ENCODE results near the gene VAV2.
A peak's percentile ranks its signal among the peaks of the same experiment; 100 is the strongest.
"Not testable (repeated sequence)": the region's sequence is repeated elsewhere in the genome, so short reads cannot be mapped to it uniquely, and the experiment has no call there.

The VAV2 gene

GRCh38 chr9:133996531-133997520 lies 4.7 kb upstream of the VAV2 start:
- DNase-seq (ENCODE audit: low spot score) = no peak

- no peak for DNase-seq (ENCODE audit: low spot score)
These were observed 3.1 kb upstream of the VAV2 start for GRCh38 chr9:133995012-133995896.

GRCh38 chr9:133994353-133995011 lies 2.4 kb upstream of the VAV2 start:
- DNase-seq (ENCODE audit: low spot score) = peak; percentile 85

- no peak for DNase-seq (ENCODE audit: low spot score)
These were observed 1.6 kb upstream of the VAV2 start for GRCh38 chr9:133993635-133994253.

GRCh38 chr9:133992780-133993634 lies 883 bp upstream of the VAV2 start:
- DNase-seq (ENCODE audit: low spot score) = peak; percentile 85

GRCh38 chr9:133991214-133991921 lies 756 bp downstream of the VAV2 start:
- DNase-seq (ENCODE audit: low spot score) = no peak

DNA sequence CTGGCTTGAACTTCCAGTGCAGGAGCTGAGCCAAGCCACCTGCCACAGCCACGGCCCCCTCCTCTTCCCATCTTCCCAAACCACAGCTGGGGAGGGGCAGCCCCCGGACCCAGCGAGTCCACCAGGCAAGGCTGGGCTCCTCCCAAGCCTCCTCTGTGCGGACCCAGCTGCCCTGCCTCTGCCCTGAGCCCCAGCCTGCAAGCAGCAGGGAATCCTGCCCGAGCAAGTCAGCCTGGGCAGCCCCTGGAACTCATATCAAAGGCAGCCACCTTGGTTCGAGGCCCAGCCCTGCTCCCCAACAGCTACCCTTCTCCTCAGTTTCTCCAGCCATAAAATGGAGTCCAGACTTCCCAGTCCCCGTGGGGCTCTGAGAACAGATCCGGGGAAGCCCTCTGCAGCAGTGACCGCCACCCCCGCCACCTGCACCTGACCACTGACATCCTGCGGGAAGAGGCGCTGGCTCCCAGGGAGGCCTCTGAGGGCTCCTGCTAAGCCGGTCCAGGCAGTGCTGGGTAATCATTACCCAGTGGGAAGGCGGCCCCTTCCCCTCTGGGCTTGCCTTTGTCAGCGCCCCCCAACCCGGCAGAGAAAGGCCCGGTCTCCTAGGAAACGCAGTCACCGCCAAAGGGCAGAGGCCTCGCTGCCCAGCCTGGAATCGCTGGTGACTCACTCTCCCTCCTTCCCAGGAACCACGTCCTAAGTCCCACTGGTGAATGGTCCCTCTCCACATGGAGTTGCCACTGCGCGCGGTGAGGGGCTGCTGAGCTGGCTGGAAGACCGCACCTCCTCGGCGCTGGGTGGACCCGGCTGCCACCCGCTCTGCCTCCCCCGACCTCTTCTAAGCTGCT lies 1.5 kb downstream of the VAV2 start:
- DNase-seq (ENCODE audit: low spot score) = peak; percentile 88

GRCh38 chr9:133989625-133990365 lies 2.3 kb downstream of the VAV2 start:
- no peak for DNase-seq (ENCODE audit: low spot score)

- not testable (repeated sequence) for DNase-seq (ENCODE audit: low spot score)
These were observed 3.4 kb downstream of the VAV2 start for GRCh38 chr9:133988771-133989170.

DNA sequence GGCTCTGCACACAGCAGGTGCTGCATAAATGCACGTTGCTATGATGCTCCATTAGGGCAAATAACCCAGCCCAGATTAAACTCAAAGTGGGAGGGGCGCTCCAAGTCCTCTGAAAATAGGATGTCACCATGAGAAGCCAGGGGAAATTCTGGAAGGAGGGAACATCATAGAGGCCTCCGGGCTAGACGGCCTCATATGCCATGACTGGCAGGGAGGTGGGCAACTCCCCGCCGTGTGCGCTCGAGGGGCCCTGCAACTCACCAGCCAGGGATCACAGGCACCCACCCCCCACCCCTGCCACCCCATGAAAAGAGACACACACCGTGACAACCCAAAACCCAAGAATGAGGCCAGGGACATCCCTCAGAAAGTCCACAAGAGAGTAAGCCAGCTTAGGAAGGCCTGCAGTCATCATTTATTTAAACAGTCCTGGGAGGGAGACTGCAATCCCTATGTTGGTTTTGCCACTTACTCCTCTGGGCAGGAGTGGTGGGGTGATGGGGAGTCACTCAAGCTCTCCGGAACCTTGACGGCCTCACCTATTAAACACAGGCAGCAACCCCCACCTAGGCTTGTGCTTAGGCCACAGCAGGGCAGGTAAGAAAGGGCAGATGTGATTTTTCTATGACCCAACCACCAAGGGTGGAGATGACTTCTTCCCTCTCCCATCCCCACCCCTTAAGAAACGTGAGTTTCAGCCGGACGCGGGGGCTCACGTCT lies 4.0 kb downstream of the VAV2 start:
- no peak for DNase-seq (ENCODE audit: low spot score)

- DNase-seq (ENCODE audit: low spot score) = no peak
These were observed 4.7 kb downstream of the VAV2 start for GRCh38 chr9:133987446-133987788.

DNA sequence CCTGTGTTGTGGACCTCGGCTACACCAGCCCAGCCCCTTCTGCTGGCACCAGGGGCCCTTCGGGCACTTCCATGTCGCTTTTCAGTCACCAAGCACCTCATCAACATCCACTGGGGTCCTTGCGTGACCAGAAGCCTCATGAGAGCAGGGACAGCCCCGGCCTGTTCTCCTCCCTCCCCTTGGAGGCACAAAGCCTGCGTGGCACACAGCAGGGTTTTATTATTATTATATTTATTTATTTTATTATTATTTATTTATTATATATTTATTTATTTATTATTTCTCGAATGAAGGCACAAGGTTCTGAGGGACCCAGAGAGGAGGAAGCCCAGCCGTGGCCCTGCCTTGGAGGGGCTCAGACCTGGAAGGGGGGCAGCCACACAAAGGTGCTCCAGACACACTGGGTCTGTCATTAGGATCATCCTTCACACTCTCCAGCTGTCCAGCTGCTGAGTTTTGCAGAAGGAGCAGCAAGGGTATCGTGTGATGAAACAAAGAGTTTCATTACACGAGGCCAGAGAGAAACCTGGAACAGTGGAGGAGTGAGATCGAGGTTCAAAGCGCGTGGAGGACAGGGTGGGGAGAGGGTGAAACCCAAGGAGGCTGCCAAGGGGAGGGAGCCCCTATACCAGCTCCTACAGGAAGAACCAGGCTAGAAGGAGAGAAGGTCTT lies 5.2 kb downstream of the VAV2 start:
- DNase-seq (ENCODE audit: low spot score) = no peak

DNA sequence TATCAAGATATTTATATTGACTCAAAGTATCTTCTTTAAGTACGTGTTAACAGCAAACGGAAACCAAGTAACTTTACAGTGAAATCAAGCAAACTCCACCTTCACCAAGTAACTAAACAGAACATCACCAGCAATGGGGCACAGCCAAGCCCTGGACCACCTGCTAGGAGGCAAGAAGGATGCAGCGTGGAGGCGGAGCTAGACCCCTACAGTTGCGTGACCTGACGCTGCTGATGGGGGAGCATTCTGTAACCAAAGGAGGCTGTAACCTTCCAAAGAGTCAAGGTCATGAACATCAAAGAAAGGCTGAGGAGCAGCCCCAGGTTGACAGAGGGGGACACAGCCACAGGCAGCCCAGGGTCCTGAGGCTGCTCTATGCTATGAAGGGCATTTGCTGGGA lies 6.1 kb downstream of the VAV2 start:
- no peak for DNase-seq (ENCODE audit: low spot score)

DNA sequence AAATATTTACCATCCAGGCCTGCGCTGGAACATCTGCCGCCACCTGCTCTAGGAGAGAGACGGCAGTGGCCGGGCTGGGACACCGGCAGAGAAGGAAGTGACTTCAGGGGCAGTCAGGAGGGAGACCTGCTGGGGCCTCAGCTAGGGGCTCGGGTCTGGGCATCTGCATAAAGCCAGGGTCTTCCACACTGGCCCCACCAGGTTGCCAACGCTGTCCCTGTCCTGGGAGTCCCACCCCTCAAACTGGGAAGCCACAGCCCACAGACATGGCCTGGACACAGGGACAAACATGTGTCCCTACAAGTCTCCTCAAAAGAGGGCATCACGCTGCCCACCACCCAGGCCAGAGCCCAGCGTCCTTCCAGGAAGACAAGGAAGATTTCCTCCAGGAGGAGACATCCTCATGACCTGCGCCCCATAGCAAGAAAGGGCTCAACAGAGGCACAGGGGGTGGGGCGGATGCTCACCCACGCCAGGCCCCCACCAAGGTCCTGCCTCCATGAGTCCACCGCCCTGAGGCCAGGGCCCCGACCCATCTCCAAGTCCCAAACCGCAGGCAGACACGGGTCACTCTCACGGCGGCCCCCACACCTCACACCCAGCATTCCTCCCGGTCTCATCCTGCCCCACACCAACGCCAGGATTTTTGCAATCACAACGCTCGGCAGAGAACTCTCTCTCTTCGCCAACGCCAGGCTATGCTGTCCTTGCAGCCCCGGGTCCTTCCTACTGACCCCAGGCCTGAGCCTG lies 9.0 kb downstream of the VAV2 start:
- no peak for DNase-seq (ENCODE audit: low spot score)

- DNase-seq (ENCODE audit: low spot score) = no peak
These were observed 10.0 kb downstream of the VAV2 start for GRCh38 chr9:133981958-133982681.

GRCh38 chr9:133981589-133981957 lies 10.6 kb downstream of the VAV2 start:
- DNase-seq (ENCODE audit: low spot score) = no peak

Data from hepatic stellate cell (primary cell).